HepG2 (cell line): ENCODE data around the gene XAF1. TPM values are rescaled to one million over a fixed set of nuclear protein-coding genes. Genes with fewer than 3 reads are reported as not detected.
A peak's percentile ranks its signal among the peaks of the same experiment; 100 is the strongest.

Experiments
- ATAC-seq: fragments of 200-7000 bp; cut with Tn5 transposase; 3 replicates; pipeline ENCODE4 v1.9.1; 2020; ENCODE audit warnings: mild to moderate bottlenecking, moderate library complexity
- Bru-seq: library from RNA; stranded (reverse); fragments of 400-500 nt; gene quantifications from one replicate; lab custom pipeline; 2021; lab: Mats Ljungman, UMichigan
- BruChase-seq, 2 experiments: library from RNA; stranded (reverse); fragments of 400-500 nt; gene quantifications; one replicate each; lab custom pipeline; 2021; lab: Mats Ljungman, UMichigan
- BruUV-seq: library from RNA; stranded (reverse); fragments of 400-500 nt; replicated peaks from 2 replicates; lab custom pipeline; 2021; lab: Mats Ljungman, UMichigan
- CTCF ChIA-PET: fragments of 300-600 bp; formaldehyde crosslinking; extraction: SDS; loops from one replicate; lab custom pipeline; 2021; ENCODE audit warnings: low total read pairs, inconsistent platforms, low intra/inter-chr PET ratio; lab: Yijun Ruan, JAX
- POLR2A ChIA-PET: fragments of 350-600 bp; sonication (Branson Sonifier 250); formaldehyde crosslinking; loops from one replicate; lab custom pipeline; 2020; ENCODE audit warnings: antibody characterized with exemption, inconsistent platforms; lab: Yijun Ruan, JAX
- DNase-seq: peaks from one replicate; pipeline ENCODE4 v3.0.0-alpha.2; 2015; ENCODE audit warnings: low spot score
- FAIRE-seq: peaks from 3 replicates; lab custom pipeline; 2011; peaks lifted over from hg19 to GRCh38; lab: Jason Lieb, UNC
- H2AFZ ChIP-seq: one replicate; pipeline ENCODE4 v1.6.1; 2011; ENCODE audit warnings: low read length, inconsistent platforms
- H3K27ac ChIP-seq: fragments of 300-600 bp; 3 replicates; pipeline ENCODE4 v1.8.0; 2011; ENCODE audit warnings: mixed run types, mild to moderate bottlenecking, mixed read lengths, low read length, inconsistent platforms; ENCODE audit not compliant: insufficient read depth; ENCODE audit errors: extremely low read length
- H3K27me3 ChIP-seq, 2 experiments: fragments of 200-600 bp in 1 of 2; 2 replicates in 1 of 2; 3 replicates in 1 of 2; pipeline versions ENCODE4 v1.6.0 to v1.8.0; 2011; ENCODE audit warnings: low read length in 2 of 2, mild to moderate bottlenecking in 2 of 2, moderate library complexity in 2 of 2, inconsistent platforms in 1 of 2; ENCODE audit not compliant: insufficient read depth in 2 of 2, control insufficient read depth in 1 of 2
- H3K36me3 ChIP-seq, 2 experiments: fragments of 200-600 bp in 1 of 2; replicated peaks in 1 of 2; 2 replicates in 1 of 2; 3 replicates in 1 of 2; pipeline versions ENCODE4 v1.5.1 to v1.8.0; 2011; ENCODE audit warnings: low read length in 2 of 2, inconsistent platforms in 1 of 2; ENCODE audit not compliant: insufficient read depth in 2 of 2, control insufficient read depth in 1 of 2
- H3K4me1 ChIP-seq: 2 replicates; pipeline ENCODE4 v1.5.1; 2012; ENCODE audit warnings: low read length, inconsistent platforms; ENCODE audit not compliant: insufficient read depth
- H3K4me2 ChIP-seq: 2 replicates; pipeline ENCODE4 v1.6.0; 2011; ENCODE audit warnings: low read depth, low read length, inconsistent platforms
- H3K4me3 ChIP-seq, 3 experiments: fragments of 200-600 bp in 1 of 3; sonication (generic), shearing (Covaris generic) in 1 of 3; replicated peaks in 1 of 3; 2 replicates each; pipeline ENCODE4 v1.5.1; 2011 to 2016; ENCODE audit warnings: low read length in 3 of 3, inconsistent platforms in 2 of 3, low read depth in 2 of 3, mild to moderate bottlenecking in 2 of 3, control low read depth in 1 of 3, mixed read lengths in 1 of 3; ENCODE audit not compliant: insufficient read depth in 1 of 3
- H3K79me2 ChIP-seq: one replicate; pipeline ENCODE4 v1.6.1; 2011; ENCODE audit warnings: low read length, inconsistent platforms; ENCODE audit not compliant: insufficient read depth
- H3K9ac ChIP-seq: 2 replicates; pipeline ENCODE4 v1.6.0; 2011; ENCODE audit warnings: mild to moderate bottlenecking, low read depth, low read length, inconsistent platforms; ENCODE audit not compliant: insufficient read depth
- H3K9me3 ChIP-seq: 2 replicates; pipeline ENCODE4 v1.5.1; 2012; ENCODE audit warnings: mild to moderate bottlenecking, low read length
- H4K20me1 ChIP-seq: 2 replicates; pipeline ENCODE4 v1.6.0; 2011; ENCODE audit warnings: inconsistent platforms, mild to moderate bottlenecking, low read length, moderate library complexity; ENCODE audit not compliant: insufficient read depth
- CBFB ChIP-seq: sonication (generic); formaldehyde crosslinking; IDR thresholded peaks from 2 replicates; pipeline ENCODE4 v1.4.0; 2020; ENCODE audit warnings: missing genetic modification reagents
- KMT2B ChIP-seq: IDR thresholded peaks from 2 replicates; pipeline ENCODE4 v1.6.1; 2016; ENCODE audit warnings: missing genetic modification reagents, missing compliant biosample characterization
- NFIB ChIP-seq: sonication (generic); formaldehyde crosslinking; IDR thresholded peaks from 2 replicates; pipeline ENCODE4 v1.9.0; 2021; ENCODE audit warnings: missing genetic modification reagents, mild to moderate bottlenecking, borderline replicate concordance
- ZFY ChIP-seq: sonication (generic); formaldehyde crosslinking; IDR thresholded peaks from 2 replicates; pipeline ENCODE4 v1.4.0; 2020; ENCODE audit warnings: missing genetic modification reagents
- ZNF274 ChIP-seq: sonication (generic); formaldehyde crosslinking; IDR thresholded peaks from 2 replicates; pipeline ENCODE4 v1.5.1; 2020; ENCODE audit warnings: mild to moderate bottlenecking, missing genetic modification reagents
- ZNF354B ChIP-seq: sonication (generic); formaldehyde crosslinking; IDR thresholded peaks from 2 replicates; pipeline ENCODE4 v1.8.0; 2022; ENCODE audit warnings: mild to moderate bottlenecking, missing genetic modification reagents
- ZNF513 ChIP-seq: sonication (generic); formaldehyde crosslinking; conservative IDR thresholded peaks from 2 replicates; pipeline ENCODE4 v1.5.0; 2020; ENCODE audit warnings: missing genetic modification reagents
- ZNF672 ChIP-seq: sonication (generic); formaldehyde crosslinking; IDR thresholded peaks from 2 replicates; pipeline ENCODE4 v1.8.1; 2022; ENCODE audit warnings: missing genetic modification reagents
- WGBS: methylation state at CpG from one replicate; pipeline ENCODE4 v1.1.6; 2017; ENCODE audit warnings: low lambda C conversion rate; 5-methylcytosine and 5-hydroxymethylcytosine counted together
- in situ Hi-C: cut with HindIII; loops from 2 replicates; pipeline ENCODE4 v1.10.0; 2017; ENCODE audit warnings: low pct_unique_long_range_greater_than_20kb; ENCODE audit not compliant: extremely low pct_ligation_motif_present
- intact Hi-C: fragments of 100-400 bp; cut with micrococcal nuclease; formaldehyde crosslinking; loops from one replicate; pipeline ENCODE4 v1.10.0; 2022; ENCODE audit not compliant: unreplicated experiment
- long read RNA-seq, 2 experiments: library from RNA in 1 of 2; library from polyadenylated mRNA in 1 of 2; stranded (forward) in 1 of 2; unstranded in 1 of 2; transcript quantifications; one replicate each; pipeline ENCODE4 v2.0.0, GENCODE V29; 2019 to 2022
- polyA minus RNA-seq, 3 experiments: library from RNA; depleted of rRNA, polyadenylated mRNA; stranded (reverse); fragments of >200 nt; gene quantifications; 2 replicates each; pipeline ENCODE4 v1.2.3, GENCODE V29; 2011; ENCODE audit warnings: low replicate concordance in 1 of 3
- polyA plus RNA-seq, 8 experiments: library from polyadenylated mRNA; depleted of rRNA in 3 of 8; stranded (reverse) in 7 of 8; unstranded in 1 of 8; fragments of >200 nt; fragmentation: Illumina TruSeq in 4 of 8; extraction: Trizol in 4 of 8; gene quantifications; 2 replicates each; pipeline versions ENCODE4 v1.2.1 to v1.2.3, GENCODE V29; 2011 to 2016; ENCODE audit warnings: low read depth in 4 of 8, missing spikeins in 1 of 8, mixed read lengths in 1 of 8; ENCODE audit not compliant: insufficient read depth in 1 of 8
- total RNA-seq, 5 experiments: library from RNA; depleted of rRNA; stranded (reverse); fragments of >200 nt; fragmentation: Illumina TruSeq; extraction: Trizol; gene quantifications; 2 replicates each; pipeline ENCODE4 v1.2.3, GENCODE V29; 2016; ENCODE audit warnings: low read depth in 1 of 5
- TF ChIP-seq, protein P1 (sequence below): sonication (generic); formaldehyde crosslinking; IDR thresholded peaks from 2 replicates; pipeline ENCODE4 v1.4.0; 2020; ENCODE audit warnings: missing genetic modification reagents, mild to moderate bottlenecking, borderline replicate concordance
- TF ChIP-seq, protein P2 (sequence below): sonication (generic); formaldehyde crosslinking; IDR thresholded peaks from 2 replicates; pipeline ENCODE4 v1.5.0; 2020; ENCODE audit warnings: mild to moderate bottlenecking, missing genetic modification reagents

Gene XAF1, protein sequence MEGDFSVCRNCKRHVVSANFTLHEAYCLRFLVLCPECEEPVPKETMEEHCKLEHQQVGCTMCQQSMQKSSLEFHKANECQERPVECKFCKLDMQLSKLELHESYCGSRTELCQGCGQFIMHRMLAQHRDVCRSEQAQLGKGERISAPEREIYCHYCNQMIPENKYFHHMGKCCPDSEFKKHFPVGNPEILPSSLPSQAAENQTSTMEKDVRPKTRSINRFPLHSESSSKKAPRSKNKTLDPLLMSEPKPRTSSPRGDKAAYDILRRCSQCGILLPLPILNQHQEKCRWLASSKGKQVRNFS
- total RNA-seq (2016; rRNA removed; fragmentation: Illumina TruSeq; extraction: Trizol), result 1.7 and 2.4 TPM in 2 replicates
- 0.81 and 0.97 TPM in 2 replicates for total RNA-seq (2016; cell fraction: cytosol; rRNA removed; fragmentation: Illumina TruSeq; extraction: Trizol; ENCODE audit: low read depth)
- total RNA-seq (2016; cell fraction: insoluble cytoplasmic fraction; rRNA removed; fragmentation: Illumina TruSeq; extraction: Trizol), result 1.7 and 2.1 TPM in 2 replicates
- total RNA-seq (2016; cell fraction: membrane; rRNA removed; fragmentation: Illumina TruSeq; extraction: Trizol), result 1.1 and 1.3 TPM in 2 replicates
- 2.1 and 3.7 TPM in 2 replicates for total RNA-seq (2016; cell fraction: nucleus; rRNA removed; fragmentation: Illumina TruSeq; extraction: Trizol)
- polyA plus RNA-seq (2011; rRNA removed), result 1.2 and 1.6 TPM in 2 replicates
- 0.74 and 2.0 TPM in 2 replicates for polyA plus RNA-seq (2011; cell fraction: cytosol; rRNA removed)
- polyA plus RNA-seq (2011; cell fraction: nucleus; rRNA removed), result 4.3 and 11.1 TPM in 2 replicates
- 3.1 and 3.3 TPM in 2 replicates for polyA plus RNA-seq (2012)
- 0.15 and 0.25 TPM in 2 replicates for polyA plus RNA-seq (2016; cell fraction: cytosol; fragmentation: Illumina TruSeq; extraction: Trizol; ENCODE audit: low read depth)
- polyA plus RNA-seq (2016; cell fraction: insoluble cytoplasmic fraction; fragmentation: Illumina TruSeq; extraction: Trizol; ENCODE audit: low read depth), result 2.3 and 3.4 TPM in 2 replicates
- polyA plus RNA-seq (2016; cell fraction: membrane; fragmentation: Illumina TruSeq; extraction: Trizol; ENCODE audit: low read depth), result 0.66 and 0.71 TPM in 2 replicates
- polyA plus RNA-seq (2016; cell fraction: nucleus; fragmentation: Illumina TruSeq; extraction: Trizol; ENCODE audit: insufficient read depth, low read depth), result 6.3 and 9.1 TPM in 2 replicates
- 2.2 TPM in 1 of 2 replicates, not detected in the other for polyA minus RNA-seq (2011; rRNA and poly(A)+ RNA removed; ENCODE audit: low replicate concordance)
- 0.79 and 2.2 TPM in 2 replicates for polyA minus RNA-seq (2011; cell fraction: cytosol; rRNA and poly(A)+ RNA removed)
- polyA minus RNA-seq (2011; cell fraction: nucleus; rRNA and poly(A)+ RNA removed), result 6.2 and 14.3 TPM in 2 replicates
- percentile 39 among the genes with signal in this experiment for Bru-seq, nascent RNA
- BruChase-seq, experiment 1, labeled RNA remaining after a 6-hour chase, result percentile 34 among the genes with signal in this experiment
- BruChase-seq, experiment 2, labeled RNA remaining after a 2-hour chase, result percentile 33 among the genes with signal in this experiment
- long read RNA-seq, experiment 1, partial matches to known transcripts, result 0 of 3 reads
- long read RNA-seq, experiment 1, other reads (novel, unspliced or antisense), result 0 of 3 reads
- long read RNA-seq, experiment 2, result 0 reads

DNA sequence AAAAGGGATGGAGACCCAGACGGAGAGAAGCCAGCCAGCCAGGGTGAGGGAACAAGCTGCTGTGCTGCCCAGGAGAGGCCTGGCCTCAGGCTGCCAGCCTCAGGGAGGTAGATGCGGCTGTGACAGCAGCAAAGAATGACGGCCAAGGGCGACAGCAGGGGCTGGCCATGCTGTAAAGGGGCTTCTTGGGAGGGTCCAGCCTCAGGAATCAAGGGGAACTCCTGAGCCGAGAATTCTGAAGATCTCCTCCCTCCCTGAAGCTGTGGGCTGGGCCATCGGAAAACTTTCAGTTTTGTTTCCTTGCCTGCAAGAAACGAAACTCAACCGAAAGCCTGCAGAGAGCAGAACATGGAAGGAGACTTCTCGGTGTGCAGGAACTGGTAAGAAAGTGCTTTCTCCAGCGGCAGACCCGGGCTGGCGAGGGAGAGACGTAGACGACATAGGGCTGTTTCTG, at the start of gene XAF1:
Gene XAF1 (plus strand): TSS at position 316 of the 454 bp plus-strand sequence. CDS start 33 bp downstream, at position 349.
- peak within 1 kb of the TSS; percentile 38 to 60 (median 59); a peak in 5 of 6 replicates for H3K4me3 ChIP-seq
- no TSS peak for BruUV-seq
- H3K4me1 ChIP-seq, result peaks cover 48% of the 10 kb centered on the region
- H4K20me1 ChIP-seq, result no peaks in the 10 kb centered on the region
- H3K36me3 ChIP-seq, result no peaks in the 10 kb centered on the region
- H3K9ac ChIP-seq, result peak within 1 kb of the TSS; percentile 61
- CTCF ChIA-PET, result no interaction called here
- no peak within 1 kb of the TSS for H3K27ac ChIP-seq
- H3K9me3 ChIP-seq, result no peaks in the 10 kb centered on the region
- POLR2A ChIA-PET, result interaction anchor here (0.8 to 1.6 kb wide), 6 partner anchors 9 to 280 kb away, joined by 3 to 6 read pairs (median 3); partner anchors contain the start of genes SLC13A5 and SLC16A13
- no peak for FAIRE-seq
- intact Hi-C loops, result no loop called here
- no peaks in the 10 kb centered on the region for H3K27me3 ChIP-seq
- in situ Hi-C loops, result no loop called here
- no peaks in the 10 kb centered on the region for H3K79me2 ChIP-seq
- H2AFZ ChIP-seq, result peak within 1 kb of the TSS; percentile 65
- peak; percentile 51 for ATAC-seq
- H3K4me2 ChIP-seq, result peak within 1 kb of the TSS; percentile 76
- no peak for DNase-seq
- 28% methylated on average over 12 of the region's 14 CpGs for WGBS
- no peak for TF ChIP-seq ZNF513 (CRISPR knock-in tag)
- 0 out of 2 replicates have a peak, but pooled peaks have one; percentile 26 for TF ChIP-seq KMT2B (CRISPR knock-in tag)
- TF ChIP-seq ZNF672, result no peak
- TF ChIP-seq ZFY, result peak; percentile 32; the same call in 1 of the 2 replicates
- TF ChIP-seq, protein P1, sequence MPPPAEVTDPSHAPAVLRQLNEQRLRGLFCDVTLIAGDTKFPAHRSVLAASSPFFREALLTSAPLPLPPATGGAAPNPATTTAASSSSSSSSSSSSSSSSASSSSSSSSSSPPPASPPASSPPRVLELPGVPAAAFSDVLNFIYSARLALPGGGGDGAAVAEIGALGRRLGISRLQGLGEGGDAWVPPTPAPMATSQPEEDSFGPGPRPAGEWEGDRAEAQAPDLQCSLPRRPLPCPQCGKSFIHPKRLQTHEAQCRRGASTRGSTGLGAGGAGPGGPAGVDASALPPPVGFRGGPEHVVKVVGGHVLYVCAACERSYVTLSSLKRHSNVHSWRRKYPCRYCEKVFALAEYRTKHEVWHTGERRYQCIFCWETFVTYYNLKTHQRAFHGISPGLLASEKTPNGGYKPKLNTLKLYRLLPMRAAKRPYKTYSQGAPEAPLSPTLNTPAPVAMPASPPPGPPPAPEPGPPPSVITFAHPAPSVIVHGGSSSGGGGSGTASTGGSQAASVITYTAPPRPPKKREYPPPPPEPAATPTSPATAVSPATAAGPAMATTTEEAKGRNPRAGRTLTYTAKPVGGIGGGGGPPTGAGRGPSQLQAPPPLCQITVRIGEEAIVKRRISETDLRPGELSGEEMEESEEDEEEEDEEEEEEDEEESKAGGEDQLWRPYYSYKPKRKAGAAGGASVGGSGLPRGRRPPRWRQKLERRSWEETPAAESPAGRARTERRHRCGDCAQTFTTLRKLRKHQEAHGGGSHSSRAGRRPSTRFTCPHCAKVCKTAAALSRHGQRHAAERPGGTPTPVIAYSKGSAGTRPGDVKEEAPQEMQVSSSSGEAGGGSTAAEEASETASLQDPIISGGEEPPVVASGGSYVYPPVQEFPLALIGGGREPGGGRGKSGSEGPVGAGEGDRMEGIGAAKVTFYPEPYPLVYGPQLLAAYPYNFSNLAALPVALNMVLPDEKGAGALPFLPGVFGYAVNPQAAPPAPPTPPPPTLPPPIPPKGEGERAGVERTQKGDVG, result no peak
- TF ChIP-seq, protein P2, sequence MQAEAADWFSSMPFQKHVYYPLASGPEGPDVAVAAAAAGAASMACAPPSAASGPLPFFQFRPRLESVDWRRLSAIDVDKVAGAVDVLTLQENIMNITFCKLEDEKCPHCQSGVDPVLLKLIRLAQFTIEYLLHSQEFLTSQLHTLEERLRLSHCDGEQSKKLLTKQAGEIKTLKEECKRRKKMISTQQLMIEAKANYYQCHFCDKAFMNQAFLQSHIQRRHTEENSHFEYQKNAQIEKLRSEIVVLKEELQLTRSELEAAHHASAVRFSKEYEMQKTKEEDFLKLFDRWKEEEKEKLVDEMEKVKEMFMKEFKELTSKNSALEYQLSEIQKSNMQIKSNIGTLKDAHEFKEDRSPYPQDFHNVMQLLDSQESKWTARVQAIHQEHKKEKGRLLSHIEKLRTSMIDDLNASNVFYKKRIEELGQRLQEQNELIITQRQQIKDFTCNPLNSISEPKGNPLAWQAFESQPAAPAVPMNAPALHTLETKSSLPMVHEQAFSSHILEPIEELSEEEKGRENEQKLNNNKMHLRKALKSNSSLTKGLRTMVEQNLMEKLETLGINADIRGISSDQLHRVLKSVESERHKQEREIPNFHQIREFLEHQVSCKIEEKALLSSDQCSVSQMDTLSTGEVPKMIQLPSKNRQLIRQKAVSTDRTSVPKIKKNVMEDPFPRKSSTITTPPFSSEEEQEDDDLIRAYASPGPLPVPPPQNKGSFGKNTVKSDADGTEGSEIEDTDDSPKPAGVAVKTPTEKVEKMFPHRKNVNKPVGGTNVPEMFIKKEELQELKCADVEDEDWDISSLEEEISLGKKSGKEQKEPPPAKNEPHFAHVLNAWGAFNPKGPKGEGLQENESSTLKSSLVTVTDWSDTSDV (CRISPR knock-in tag), result no peak
- no peak for TF ChIP-seq NFIB (CRISPR knock-in tag)
- TF ChIP-seq CBFB (CRISPR knock-in tag), result no peak
- TF ChIP-seq ZNF274 (CRISPR knock-in tag), result 0 out of 2 replicates have a peak, but pooled peaks have one; percentile 53
- TF ChIP-seq ZNF354B, result 0 out of 2 replicates have a peak, but pooled peaks have one; percentile 33
